Lower leg skin (tissue), 4 donors: ENCODE data around the gene WSCD2. TPM values are rescaled to one million over a fixed set of nuclear protein-coding genes. Genes with fewer than 3 reads are reported as not detected.

Experiments used
- DNase-seq, 2 donors: peaks; one replicate each; pipeline ENCODE4 v3.0.0-alpha.2; 2019; ENCODE audit warnings: low spot score in 2 of 2
- H3K4me3 ChIP-seq: fragments of 200-600 bp; sonication (generic); 2 replicates; pipeline ENCODE4 v1.5.1; 2017; ENCODE audit warnings: mild to moderate bottlenecking, low read depth; ENCODE audit not compliant: poor library complexity, severe bottlenecking
- POLR2A ChIP-seq, 2 donors: fragments of 450-650 bp; IDR thresholded peaks; one replicate each; pipeline ENCODE4 v1.6.1; 2016 to 2017; ENCODE audit warnings: antibody characterized with exemption in 2 of 2, mild to moderate bottlenecking in 1 of 2, moderate library complexity in 1 of 2
- WGBS, 2 donors: methylation state at CpG; one replicate each; pipeline ENCODE4 v1.1.5; 2018; 5-methylcytosine and 5-hydroxymethylcytosine counted together
- intact Hi-C: fragments of 100-400 bp; cut with DNase I; formaldehyde crosslinking; loops from one replicate; pipeline ENCODE4 v1.15.0; 2023; ENCODE audit warnings: low total_unique reads
- total RNA-seq, 4 donors: library from RNA; depleted of rRNA; stranded (reverse); fragments of >200 nt; gene quantifications; one replicate each; pipeline ENCODE4 v1.1.0, GENCODE V29; 2016
- TF ChIP-seq, protein P1 (sequence below), 3 donors: fragments of 450-650 bp; IDR thresholded peaks; one replicate each; pipeline ENCODE4 v1.5.1; 2016; ENCODE audit warnings: antibody characterized with exemption in 3 of 3, mild to moderate bottlenecking in 3 of 3, moderate library complexity in 2 of 3

WSCD2 gene
- total RNA-seq, 4 donors from 2014 or later: 0.15 to 0.63 (median 0.47) TPM

DNA sequence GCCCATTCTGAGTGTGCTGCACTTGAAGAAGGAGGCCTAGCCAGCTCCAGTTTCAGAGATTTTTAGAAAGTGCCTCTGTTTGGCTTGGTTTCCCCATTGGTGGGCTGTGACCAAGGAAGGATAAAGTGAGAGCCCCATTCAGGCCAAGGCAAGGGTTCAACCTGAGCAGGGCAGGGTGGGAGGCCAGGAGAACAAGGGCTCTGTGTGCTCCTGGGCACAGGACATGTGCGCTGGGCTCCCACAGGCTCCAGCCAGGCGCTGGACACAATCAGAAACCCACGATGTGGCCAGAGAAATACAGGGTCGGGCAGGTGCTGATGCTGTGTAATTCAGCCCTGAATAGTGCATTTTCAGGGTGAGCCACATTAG lies 23.1 kb downstream of the WSCD2 start:
- DNase-seq: no peak
- 77 to 92% methylated on average over 4 of the region's 4 CpGs for WGBS, 2 donors
- TF ChIP-seq POLR2A (IDR thresholded peaks at IDR 0.05): no peak
- TF ChIP-seq, protein P1, sequence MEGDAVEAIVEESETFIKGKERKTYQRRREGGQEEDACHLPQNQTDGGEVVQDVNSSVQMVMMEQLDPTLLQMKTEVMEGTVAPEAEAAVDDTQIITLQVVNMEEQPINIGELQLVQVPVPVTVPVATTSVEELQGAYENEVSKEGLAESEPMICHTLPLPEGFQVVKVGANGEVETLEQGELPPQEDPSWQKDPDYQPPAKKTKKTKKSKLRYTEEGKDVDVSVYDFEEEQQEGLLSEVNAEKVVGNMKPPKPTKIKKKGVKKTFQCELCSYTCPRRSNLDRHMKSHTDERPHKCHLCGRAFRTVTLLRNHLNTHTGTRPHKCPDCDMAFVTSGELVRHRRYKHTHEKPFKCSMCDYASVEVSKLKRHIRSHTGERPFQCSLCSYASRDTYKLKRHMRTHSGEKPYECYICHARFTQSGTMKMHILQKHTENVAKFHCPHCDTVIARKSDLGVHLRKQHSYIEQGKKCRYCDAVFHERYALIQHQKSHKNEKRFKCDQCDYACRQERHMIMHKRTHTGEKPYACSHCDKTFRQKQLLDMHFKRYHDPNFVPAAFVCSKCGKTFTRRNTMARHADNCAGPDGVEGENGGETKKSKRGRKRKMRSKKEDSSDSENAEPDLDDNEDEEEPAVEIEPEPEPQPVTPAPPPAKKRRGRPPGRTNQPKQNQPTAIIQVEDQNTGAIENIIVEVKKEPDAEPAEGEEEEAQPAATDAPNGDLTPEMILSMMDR (IDR thresholded peaks at IDR 0.05): no peak
- no peak overlapping the region for H3K4me3 ChIP-seq
- intact Hi-C loops: no loop called here

DNA sequence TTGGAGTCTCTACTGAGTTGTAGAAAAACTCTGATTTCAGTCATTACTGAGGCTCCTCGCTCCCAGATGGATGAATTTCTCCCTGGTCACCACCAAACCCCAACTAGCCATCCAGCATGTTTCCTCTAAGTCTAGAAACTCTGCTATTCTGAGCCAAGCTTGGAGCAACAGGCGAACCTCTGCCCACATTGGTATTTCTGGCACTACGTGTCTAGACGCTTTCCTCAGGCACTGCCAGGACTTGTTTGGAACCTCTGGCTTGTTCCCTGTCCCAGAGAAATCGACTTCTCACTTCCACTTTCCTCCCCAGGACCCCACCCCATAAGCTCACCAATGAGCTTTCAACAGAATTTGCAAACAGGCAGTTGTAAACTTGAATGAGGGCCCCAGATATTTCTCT lies 27.6 kb downstream of the WSCD2 start:
- TF ChIP-seq, protein P1 (IDR thresholded peaks at IDR 0.05): no peak
- no peak for TF ChIP-seq POLR2A (IDR thresholded peaks at IDR 0.05)
- no peak for DNase-seq
- H3K4me3 ChIP-seq: no peak overlapping the region
- intact Hi-C loops: no loop called here
- 27 to 43% methylated on average over 5 of the region's 5 CpGs for WGBS, 2 donors

DNA sequence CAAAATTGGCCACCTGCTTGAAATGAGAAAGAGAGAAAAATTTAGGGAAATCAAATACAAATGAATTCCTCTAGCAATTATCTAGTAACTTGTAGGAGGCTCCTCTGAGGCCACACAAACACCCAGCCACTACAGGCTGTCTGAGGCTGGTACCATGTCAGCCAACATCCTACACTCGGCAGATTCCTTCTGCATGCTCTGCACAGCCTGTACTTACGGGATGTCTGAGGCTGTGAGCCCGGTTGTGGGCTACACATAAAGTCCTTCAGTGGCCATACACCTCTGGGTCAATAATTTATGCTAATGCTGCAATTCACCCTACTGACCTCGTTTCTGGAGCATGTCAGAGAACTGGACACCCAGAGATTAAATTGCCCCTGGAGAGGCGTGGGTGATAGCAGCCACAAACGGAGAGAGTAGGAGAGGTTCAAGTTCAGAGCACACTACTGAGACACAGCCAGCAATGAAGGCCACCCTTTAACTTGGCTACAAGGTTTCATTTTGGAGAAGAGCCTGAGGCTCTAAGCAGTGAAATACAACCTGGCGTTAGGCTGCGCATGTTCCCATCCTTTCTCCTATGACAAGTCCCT lies 28.9 kb downstream of the WSCD2 start:
- intact Hi-C loops: no loop called here
- H3K4me3 ChIP-seq: no peak overlapping the region
- DNase-seq: no peak
- no peak for TF ChIP-seq POLR2A (IDR thresholded peaks at IDR 0.05)
- TF ChIP-seq, protein P1 (IDR thresholded peaks at IDR 0.05): no peak
- WGBS, 2 donors: 75 to 76% methylated on average over 8 of the region's 8 CpGs

DNA sequence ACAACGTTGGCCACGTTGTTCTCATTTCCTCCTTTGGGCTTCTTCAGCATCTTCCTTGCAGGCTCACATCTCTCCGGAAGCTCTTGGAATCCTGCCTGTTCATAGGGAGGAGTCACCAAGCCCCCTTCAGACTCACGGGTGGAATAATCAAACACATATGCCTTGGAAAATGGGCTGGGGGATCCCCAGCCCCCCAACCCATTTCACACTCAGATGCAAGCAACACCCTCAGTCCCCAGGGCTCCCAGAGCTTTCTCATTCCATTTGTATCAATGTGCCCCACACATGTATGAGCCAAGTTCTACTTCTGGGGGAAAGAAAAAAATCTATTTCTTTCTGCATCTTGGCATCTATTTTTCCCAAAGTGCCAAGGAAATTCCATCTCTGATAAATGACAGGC lies 33.1 kb downstream of the WSCD2 start:
- WGBS, 2 donors: 46 to 55% methylated on average over 4 of the region's 4 CpGs
- no peak for DNase-seq
- intact Hi-C loops: no loop called here
- H3K4me3 ChIP-seq: no peak overlapping the region
- TF ChIP-seq, protein P1 (IDR thresholded peaks at IDR 0.05): no peak

DNA sequence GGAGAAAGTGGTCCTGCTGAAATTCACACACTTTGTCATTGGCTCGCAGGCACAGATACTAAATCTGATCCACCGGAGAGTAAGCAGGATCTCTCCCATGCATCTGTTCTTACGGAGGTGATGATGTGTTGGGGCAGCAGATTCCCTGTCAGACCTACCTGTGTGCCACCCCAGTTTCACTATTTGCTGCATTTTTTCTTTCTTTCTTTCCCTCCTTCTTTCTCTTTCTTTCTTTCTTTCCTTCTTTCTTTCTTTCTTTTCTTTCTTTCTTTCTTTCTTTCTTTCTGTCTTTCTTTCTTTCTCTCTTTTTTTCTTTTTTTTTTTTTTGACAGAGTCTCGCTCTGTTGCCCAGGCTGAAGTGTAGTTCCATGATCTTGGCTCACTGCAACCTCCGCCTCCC lies 37.4 kb downstream of the WSCD2 start:
- 75 to 77% methylated on average over 5 of the region's 5 CpGs for WGBS, 2 donors
- TF ChIP-seq, protein P1 (IDR thresholded peaks at IDR 0.05): no peak
- no peak for TF ChIP-seq POLR2A (IDR thresholded peaks at IDR 0.05)
- no peak overlapping the region for H3K4me3 ChIP-seq
- intact Hi-C loops: no loop called here
- DNase-seq: no peak

DNA sequence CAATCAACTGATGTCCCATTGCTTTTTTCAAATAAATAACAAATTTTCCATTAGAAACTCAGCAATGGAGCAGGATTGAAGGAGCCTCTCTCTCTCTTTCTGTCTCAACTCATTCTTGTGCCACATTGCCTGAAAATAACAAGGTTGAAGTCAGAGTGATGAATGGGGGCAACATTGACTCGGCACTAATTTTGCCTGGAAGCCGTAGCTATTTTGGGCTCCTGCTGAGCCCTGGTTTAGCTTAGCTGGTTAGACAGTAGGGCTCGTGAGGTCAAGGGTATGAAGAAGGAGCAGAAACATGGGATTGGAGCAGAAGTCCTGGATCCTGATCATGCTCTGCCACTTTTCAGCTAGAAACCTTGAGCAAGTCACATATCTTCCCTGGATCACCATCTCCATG lies 38.9 kb downstream of the WSCD2 start:
- no peak for TF ChIP-seq POLR2A (IDR thresholded peaks at IDR 0.05)
- TF ChIP-seq, protein P1 (IDR thresholded peaks at IDR 0.05): no peak
- intact Hi-C loops: no loop called here
- WGBS, 2 donors: 66 to 71% methylated on average over 3 of the region's 3 CpGs
- no peak overlapping the region for H3K4me3 ChIP-seq
- peak in 1 of 2 donors; percentile 13 for DNase-seq
